HepG2 (cell line): ENCODE measurements around the gene KRT33A.

Experiments
- CEBPB ChIP-seq: IDR thresholded peaks from 2 replicates; pipeline ENCODE4 v1.6.1; 2011; ENCODE audit warnings: low read depth, low read length, improper control_type of control experiment, borderline replicate concordance
- CTCF ChIP-seq: sonication (generic); formaldehyde crosslinking; IDR thresholded peaks from 2 replicates; pipeline ENCODE4 v1.5.0; 2020; ENCODE audit warnings: mild to moderate bottlenecking, missing genetic modification reagents, moderate library complexity
- GABPA ChIP-seq, 2 experiments: IDR thresholded peaks; 2 replicates each; pipeline ENCODE4 v1.6.1; 2011 to 2016; ENCODE audit warnings: low read depth in 2 of 2, low read length in 1 of 2, missing biosample characterization in 1 of 2, missing genetic modification characterization in 1 of 2
- MXI1 ChIP-seq: IDR thresholded peaks from 3 replicates; pipeline ENCODE4 v1.6.1; 2012; ENCODE audit warnings: low read depth, low read length, inconsistent platforms, borderline replicate concordance
- POLR2AphosphoS5 ChIP-seq: IDR thresholded peaks from 2 replicates; pipeline ENCODE4 v1.6.1; 2012; ENCODE audit warnings: low read depth, low read length
- RAD21 ChIP-seq: fragments of 450-650 bp; formaldehyde crosslinking; IDR thresholded peaks from 2 replicates; pipeline ENCODE4 v1.5.0; 2020; ENCODE audit warnings: mild to moderate bottlenecking
- SRY ChIP-seq: sonication (generic); formaldehyde crosslinking; IDR thresholded peaks from 2 replicates; pipeline ENCODE4 v1.8.0; 2022; ENCODE audit warnings: mild to moderate bottlenecking, missing genetic modification reagents
- TEF ChIP-seq: sonication (generic); formaldehyde crosslinking; IDR thresholded peaks from 2 replicates; pipeline ENCODE4 v1.5.0; 2020; ENCODE audit warnings: missing genetic modification reagents
- ZFX ChIP-seq: sonication (generic); formaldehyde crosslinking; IDR thresholded peaks from 2 replicates; pipeline ENCODE4 v1.4.0; 2020; ENCODE audit warnings: mild to moderate bottlenecking, low read depth, missing genetic modification reagents, moderate library complexity
- ZNF121 ChIP-seq: sonication (generic); formaldehyde crosslinking; IDR thresholded peaks from 2 replicates; pipeline ENCODE4 v1.5.0; 2020; ENCODE audit warnings: mild to moderate bottlenecking, missing genetic modification reagents
- ZNF512 ChIP-seq: sonication (generic); formaldehyde crosslinking; IDR thresholded peaks from 2 replicates; pipeline ENCODE4 v1.4.0; 2020; ENCODE audit warnings: mild to moderate bottlenecking, missing genetic modification reagents
- ZNF558 ChIP-seq: sonication (generic); formaldehyde crosslinking; IDR thresholded peaks from 2 replicates; pipeline ENCODE4 v1.9.0; 2022; ENCODE audit warnings: mild to moderate bottlenecking, missing genetic modification reagents, borderline replicate concordance
- ZSCAN30 ChIP-seq: sonication (generic); formaldehyde crosslinking; IDR thresholded peaks from 2 replicates; pipeline ENCODE4 v1.5.0; 2020; ENCODE audit warnings: mild to moderate bottlenecking, missing genetic modification reagents

- TF ChIP-seq ZFX (CRISPR knock-in tag) (no peak), MXI1 (no peak), ZNF512 (CRISPR knock-in tag) (no peak), CTCF (CRISPR knock-in tag) (no peak), POLR2AphosphoS5 (no peak), TEF (CRISPR knock-in tag) (no peak), ZNF558 (CRISPR knock-in tag) (no peak), CEBPB (no peak), RAD21 (no peak), ZNF121 (no peak), SRY (CRISPR knock-in tag) (no peak), ZSCAN30 (CRISPR knock-in tag) (no peak), GABPA (IDR thresholded peaks at IDR 0.05; ENCODE audit: low read depth, low read length) (no peak), GABPA (CRISPR knock-in tag; IDR thresholded peaks at IDR 0.05; ENCODE audit: low read depth) (no peak)
Measured at GRCh38 chr17:41325126-41325525, 25.5 kb downstream of the KRT33A start.
